GM19193 (cell line): ENCODE data around the gene FBLN2.

Experiments used
- POLR2A ChIP-seq: IDR thresholded peaks from 4 replicates; pipeline ENCODE4 v1.6.1; 2011; ENCODE audit not compliant: insufficient read depth, insufficient read length; ENCODE audit errors: extremely low read depth

FBLN2 gene

GRCh38 chr3:13563911-13564310 lies 15.0 kb downstream of the FBLN2 start:
- TF ChIP-seq POLR2A: no peak

- TF ChIP-seq POLR2A: no peak
Measured at GRCh38 chr3:13564751-13565560, 16.0 kb downstream of the FBLN2 start.

- no peak for TF ChIP-seq POLR2A
Measured at GRCh38 chr3:13565581-13566452, 16.9 kb downstream of the FBLN2 start.

- TF ChIP-seq POLR2A: no peak
Measured at GRCh38 chr3:13566453-13566748, 17.5 kb downstream of the FBLN2 start.

- no peak for TF ChIP-seq POLR2A
Measured at GRCh38 chr3:13566769-13567310, 17.9 kb downstream of the FBLN2 start.

- TF ChIP-seq POLR2A: no peak
Measured at GRCh38 chr3:13567684-13568514, 19.0 kb downstream of the FBLN2 start.

GRCh38 chr3:13568515-13569028 lies 19.6 kb downstream of the FBLN2 start:
- no peak for TF ChIP-seq POLR2A

GRCh38 chr3:13569201-13569600 lies 20.3 kb downstream of the FBLN2 start:
- TF ChIP-seq POLR2A: no peak

- TF ChIP-seq POLR2A: no peak
Measured at GRCh38 chr3:13569641-13570390, 20.9 kb downstream of the FBLN2 start.

- no peak for TF ChIP-seq POLR2A
Measured at GRCh38 chr3:13570391-13571194, 21.7 kb downstream of the FBLN2 start.

- no peak for TF ChIP-seq POLR2A
Measured at GRCh38 chr3:13571264-13571663, 22.3 kb downstream of the FBLN2 start.

- no peak for TF ChIP-seq POLR2A
Measured at GRCh38 chr3:13571831-13572750, 23.2 kb downstream of the FBLN2 start.
